HL-60 (cell line): ENCODE results near the gene TRUB2.

Source experiments
- CTCF ChIP-seq: IDR thresholded peaks from one replicate; pipeline ENCODE4 v1.5.1; 2011; ENCODE audit warnings: low read length, control low read depth, inconsistent platforms; ENCODE audit not compliant: insufficient read depth
- TF ChIP-seq, protein P1 (sequence below): IDR thresholded peaks from 2 replicates; pipeline ENCODE4 v1.6.1; 2012; ENCODE audit warnings: low read depth; ENCODE audit not compliant: insufficient replicate concordance

- no peak for TF ChIP-seq CTCF
- TF ChIP-seq, protein P1, sequence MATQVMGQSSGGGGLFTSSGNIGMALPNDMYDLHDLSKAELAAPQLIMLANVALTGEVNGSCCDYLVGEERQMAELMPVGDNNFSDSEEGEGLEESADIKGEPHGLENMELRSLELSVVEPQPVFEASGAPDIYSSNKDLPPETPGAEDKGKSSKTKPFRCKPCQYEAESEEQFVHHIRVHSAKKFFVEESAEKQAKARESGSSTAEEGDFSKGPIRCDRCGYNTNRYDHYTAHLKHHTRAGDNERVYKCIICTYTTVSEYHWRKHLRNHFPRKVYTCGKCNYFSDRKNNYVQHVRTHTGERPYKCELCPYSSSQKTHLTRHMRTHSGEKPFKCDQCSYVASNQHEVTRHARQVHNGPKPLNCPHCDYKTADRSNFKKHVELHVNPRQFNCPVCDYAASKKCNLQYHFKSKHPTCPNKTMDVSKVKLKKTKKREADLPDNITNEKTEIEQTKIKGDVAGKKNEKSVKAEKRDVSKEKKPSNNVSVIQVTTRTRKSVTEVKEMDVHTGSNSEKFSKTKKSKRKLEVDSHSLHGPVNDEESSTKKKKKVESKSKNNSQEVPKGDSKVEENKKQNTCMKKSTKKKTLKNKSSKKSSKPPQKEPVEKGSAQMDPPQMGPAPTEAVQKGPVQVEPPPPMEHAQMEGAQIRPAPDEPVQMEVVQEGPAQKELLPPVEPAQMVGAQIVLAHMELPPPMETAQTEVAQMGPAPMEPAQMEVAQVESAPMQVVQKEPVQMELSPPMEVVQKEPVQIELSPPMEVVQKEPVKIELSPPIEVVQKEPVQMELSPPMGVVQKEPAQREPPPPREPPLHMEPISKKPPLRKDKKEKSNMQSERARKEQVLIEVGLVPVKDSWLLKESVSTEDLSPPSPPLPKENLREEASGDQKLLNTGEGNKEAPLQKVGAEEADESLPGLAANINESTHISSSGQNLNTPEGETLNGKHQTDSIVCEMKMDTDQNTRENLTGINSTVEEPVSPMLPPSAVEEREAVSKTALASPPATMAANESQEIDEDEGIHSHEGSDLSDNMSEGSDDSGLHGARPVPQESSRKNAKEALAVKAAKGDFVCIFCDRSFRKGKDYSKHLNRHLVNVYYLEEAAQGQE, result no peak
Measured at GRCh38 chr9:128365525-128365924, 43.3 kb upstream of the TRUB2 start.
